Right cardiac atrium (tissue), 5 donors: Measurements from ENCODE around the gene NPFF. TPM values are rescaled to one million over a fixed set of nuclear protein-coding genes. Genes with fewer than 3 reads are reported as not detected.
A peak's percentile ranks its signal among the peaks of the same experiment; 100 is the strongest.

Experiments used
- ATAC-seq, 2 donors: fragments of 200-7000 bp; cut with Tn5 transposase; one replicate each; pipeline versions ENCODE4 v1.8.0 to v1.9.1; 2020; ENCODE audit warnings: moderate library complexity in 2 of 2, mild to moderate bottlenecking in 1 of 2
- DNase-seq, 3 donors: peaks; one replicate each; pipeline ENCODE4 v3.0.0-alpha.2; 2020
- H3K27ac ChIP-seq: one replicate; pipeline ENCODE4 v1.5.1; 2013; ENCODE audit warnings: mild to moderate bottlenecking, low read length, control low read depth, moderate library complexity
- H3K27me3 ChIP-seq: one replicate; pipeline ENCODE4 v1.6.1; 2013; ENCODE audit not compliant: control insufficient read depth, insufficient read depth
- H3K4me1 ChIP-seq: one replicate; pipeline ENCODE4 v1.6.1; 2013; ENCODE audit warnings: low read length; ENCODE audit not compliant: control insufficient read depth, insufficient read depth
- H3K4me3 ChIP-seq: one replicate; pipeline ENCODE4 v1.5.1; 2013; ENCODE audit warnings: low read length, control low read depth
- H3K9me3 ChIP-seq: one replicate; pipeline ENCODE4 v1.6.1; 2013; ENCODE audit warnings: low read length; ENCODE audit not compliant: control insufficient read depth
- WGBS: extraction: QIAGEN DNeasy Blood & Tissue Kit; methylation state at CpG from one replicate; pipeline ENCODE4 v1.1.7; 2013; 5-methylcytosine and 5-hydroxymethylcytosine counted together
- intact Hi-C, 4 donors: fragments of 100-400 bp; cut with DNase I; formaldehyde crosslinking; loops; one replicate each; pipeline versions ENCODE4 v1.11.0 to v1.14.0; 2022 to 2023
- polyA plus RNA-seq: library from polyadenylated mRNA; stranded (reverse); fragments of 200-250 nt; gene quantifications from one replicate; pipeline ENCODE4 v1.2.3, GENCODE V29; 2013
- total RNA-seq, 4 donors: library from RNA; stranded (reverse); fragmentation: NEBNext Ultra II Directional; extraction: Animal tissue kit (Norgen Biotek cat#: 25700); gene quantifications; one replicate each; pipeline ENCODE4 v1.2.1, GENCODE V29; 2021
- donor health status: healthy with polysubstance abuse.
- donor health status: DM: no; HTN: yes; CAD: no.
- donor health status: DM: no; HTN: no; CAD: no.
- donor health status: DM: no; HTN: yes; CAD: no; lungs with severe emphysema.
- donor health status: DM: yes; HTN: yes; CAD: no.

NPFF gene
- total and polyA plus RNA-seq, 5 donors, result not detected

- Histone ChIP-seq H3K4me3 (no peak overlapping the region), H3K27ac (no peak overlapping the region), H3K27me3 (no peaks in the 10 kb centered on the region), H3K9me3 (no peaks in the 10 kb centered on the region), H3K4me1 (no peaks in the 10 kb centered on the region)
- DNase-seq (no peak), ATAC-seq (peak; percentile 26 to 63)
- intact Hi-C loops, result loop anchor here in 2 of 4 donors (5.0 kb wide), 2 partner anchors 162 to 167 kb away; no protein-coding TSS in a partner anchor
- 74% methylated on average over 6 of the region's 6 CpGs for WGBS
Observed at GRCh38 chr12:53513712-53514410, 6.6 kb upstream of the NPFF start.

GRCh38 chr12:53510181-53510812 is 3.0 kb upstream of the NPFF start:
- H3K9me3 ChIP-seq, result no peaks in the 10 kb centered on the region
- intact Hi-C loops, result loop anchor here in 2 of 4 donors (5.0 kb wide), 2 partner anchors 158 to 163 kb away; no protein-coding TSS in a partner anchor
- ATAC-seq, result no peak

GRCh38 chr12:53508534-53509170 is 1.4 kb upstream of the NPFF start:
- WGBS, result 26% methylated on average over 7 of the region's 7 CpGs
- no peaks in the 10 kb centered on the region for H3K9me3 ChIP-seq
- no peak overlapping the region for H3K4me3 ChIP-seq
- no peaks in the 10 kb centered on the region for H3K27me3 ChIP-seq
- no peaks in the 10 kb centered on the region for H3K4me1 ChIP-seq
- no peak overlapping the region for H3K27ac ChIP-seq
- intact Hi-C loops, result loop anchor here (5.0 to 10.0 kb wide), 3 partner anchors 54 to 184 kb away; partner anchors contain the start of genes AAAS (in 3 of the 4) and PCBP2 (in 1 of the 4)
- ATAC-seq, result peak; percentile 78 to 84
- DNase-seq, result peak; percentile 76 to 93 (median 92)

More at GRCh38 chr12:53510181-53510812, 3.0 kb upstream of the NPFF start:
- Histone ChIP-seq H3K4me1 (no peaks in the 10 kb centered on the region), H3K27ac (no peak overlapping the region), H3K4me3 (no peak overlapping the region), H3K27me3 (no peaks in the 10 kb centered on the region)
- no peak for DNase-seq
- WGBS, result 90% methylated on average over 9 of the region's 9 CpGs

GRCh38 chr12:53507603-53507885 is 260 bp upstream of the NPFF start:
- H3K4me3 ChIP-seq, result no peak overlapping the region
- WGBS, result 84% methylated on average over 4 of the region's 4 CpGs
- H3K27me3 ChIP-seq, result no peaks in the 10 kb centered on the region
- peak in 1 of 3 donors; percentile 4 for DNase-seq
- H3K4me1 ChIP-seq, result no peaks in the 10 kb centered on the region
- no peak for ATAC-seq
- H3K9me3 ChIP-seq, result no peaks in the 10 kb centered on the region
- H3K27ac ChIP-seq, result no peak overlapping the region
- intact Hi-C loops, result loop anchor here (5.0 to 10.0 kb wide), 3 partner anchors 53 to 183 kb away; partner anchors contain the start of genes AAAS (in 3 of the 4) and PCBP2 (in 1 of the 4)

GRCh38 chr12:53506450-53506785 is 866 bp downstream of the NPFF start:
- WGBS, result 33% methylated on average over 2 of the region's 2 CpGs
- ATAC-seq (no peak), DNase-seq (no peak)
- H3K9me3 ChIP-seq, result no peaks in the 10 kb centered on the region
- H3K4me1 ChIP-seq, result peaks cover 7% of the 10 kb centered on the region
- no peaks in the 10 kb centered on the region for H3K27me3 ChIP-seq
- no peak overlapping the region for H3K27ac ChIP-seq
- H3K4me3 ChIP-seq, result no peak overlapping the region
- intact Hi-C loops, result loop anchor here (5.0 to 10.0 kb wide), 3 partner anchors 52 to 182 kb away; partner anchors contain the start of genes AAAS (in 3 of the 4) and PCBP2 (in 1 of the 4)

- Histone ChIP-seq H3K9me3 (no peaks in the 10 kb centered on the region), H3K27ac (no peak overlapping the region), H3K27me3 (no peaks in the 10 kb centered on the region), H3K4me3 (no peak overlapping the region), H3K4me1 (peaks cover 7% of the 10 kb centered on the region)
- DNase-seq, result peak in 1 of 3 donors; percentile 37
- ATAC-seq, result no peak
- WGBS, result 80% methylated on average over 19 of the region's 19 CpGs
- intact Hi-C loops, result loop anchor here (5.0 to 10.0 kb wide), 3 partner anchors 51 to 181 kb away; partner anchors contain the start of genes AAAS (in 3 of the 4) and PCBP2 (in 1 of the 4)
Observed at GRCh38 chr12:53505555-53506449, 1.5 kb downstream of the NPFF start.

- intact Hi-C loops, result loop anchor here (5.0 to 10.0 kb wide), 3 partner anchors 50 to 180 kb away; partner anchors contain the start of genes AAAS (in 3 of the 4) and PCBP2 (in 1 of the 4)
- ATAC-seq (no peak), DNase-seq (peak in 2 of 3 donors; percentile 45 to 57)
- Histone ChIP-seq H3K9me3 (no peaks in the 10 kb centered on the region), H3K27me3 (no peaks in the 10 kb centered on the region), H3K4me1 (peaks cover 7% of the 10 kb centered on the region), H3K4me3 (no peak overlapping the region), H3K27ac (no peak overlapping the region)
- whole genome bisulfite sequencing, result 81% methylated on average over 10 of the region's 10 CpGs
Observed at GRCh38 chr12:53505086-53505485, 2.2 kb downstream of the NPFF start.

- Histone ChIP-seq H3K4me3 (no peak overlapping the region), H3K27ac (no peak overlapping the region), H3K4me1 (peaks cover 7% of the 10 kb centered on the region), H3K9me3 (no peaks in the 10 kb centered on the region), H3K27me3 (no peaks in the 10 kb centered on the region)
- intact Hi-C loops, result loop anchor here (10.0 kb wide), 2 partner anchors 49 to 179 kb away; partner anchors contain the start of genes AAAS (in 3 of the 4) and PCBP2 (in 1 of the 4)
- 78% methylated on average over 14 of the region's 14 CpGs for WGBS
- DNase-seq, result peak in 1 of 3 donors; percentile 33
- ATAC-seq, result no peak
Observed at GRCh38 chr12:53504004-53504920, 3.0 kb downstream of the NPFF start.

- peak in 1 of 3 donors; percentile 61 for DNase-seq
- WGBS, result 65% methylated on average over 10 of the region's 10 CpGs
- ATAC-seq, result no peak
- peaks cover 7% of the 10 kb centered on the region for H3K4me1 ChIP-seq
- no peaks in the 10 kb centered on the region for H3K9me3 ChIP-seq
- H3K4me3 ChIP-seq, result no peak overlapping the region
- intact Hi-C loops, result loop anchor here (10.0 kb wide), 2 partner anchors 48 to 178 kb away; partner anchors contain the start of genes AAAS (in 3 of the 4) and PCBP2 (in 1 of the 4)
- H3K27ac ChIP-seq, result peak overlapping the region; percentile 51
- no peaks in the 10 kb centered on the region for H3K27me3 ChIP-seq
Observed at GRCh38 chr12:53502983-53503728, 4.1 kb downstream of the NPFF start.
